ENCODE measurements around the gene TGFBR1.

- no peak for TF ChIP-seq CTCF (IDR thresholded peaks at IDR 0.05; ENCODE audit: low read depth, low read length, poor library complexity, severe bottlenecking)
- TF ChIP-seq EZH2phosphoT487 (IDR thresholded peaks at IDR 0.05; ENCODE audit: borderline replicate concordance, low read length) = no peak
Measured at GRCh38 chr9:99146574-99146973, 41.7 kb downstream of the TGFBR1 start.

All from DOHH2 (cell line).